Measurements from ENCODE around the gene ZNF213. TPM values are rescaled to one million over a fixed set of nuclear protein-coding genes. Genes with fewer than 3 reads are reported as not detected.

The ZNF213 gene
- 19.7 and 20.7 TPM in 2 replicates for total RNA-seq (2022)
- percentile 47 among the genes with signal in this experiment for Bru-seq, nascent RNA
- percentile 59 among the genes with signal in this experiment for BruChase-seq, experiment 1, labeled RNA remaining after a 6-hour chase
- percentile 50 among the genes with signal in this experiment for BruChase-seq, experiment 2, labeled RNA remaining after a 2-hour chase
- long read RNA-seq, transcript ZNF213-201 (6 exons, 3,313 nt): major isoform, 18 of 80 reads
- long read RNA-seq, partial matches to known transcripts: 27 of 80 reads
- long read RNA-seq, other reads (novel, unspliced or antisense): 28 of 80 reads

GRCh38 chr16:3134338-3135125 is at the start of gene ZNF213:
TSS of gene ZNF213 (plus strand) at chr16:3135029. CDS start at chr16:3137281, 2,252 bp downstream.
- ChIA-PET POLR2A (interaction anchor here (0.6 to 3.8 kb wide), 41 partner anchors 9 to 1801 kb away, joined by 3 to 105 read pairs (median 5); partner anchors contain the start of genes HCFC1R1, IL32, NAA60 and THOC6), CTCF (interaction anchor here (0.6 to 9.1 kb wide), 11 partner anchors 10 to 110 kb away, joined by 3 to 75 read pairs (median 4); partner anchors contain the start of gene ZNF205)
- TF ChIP-seq CTCF (IDR thresholded peaks at IDR 0.05; ENCODE audit: unreplicated experiment): no peak
- intact Hi-C loops (cut with micrococcal nuclease): no loop called here
- peak within 1 kb of the TSS; percentile 95 for H3K27ac Mint-ChIP-seq (ENCODE audit: low read depth, unreplicated experiment)
- H3K36me3 Mint-ChIP-seq (ENCODE audit: insufficient read depth, unreplicated experiment): peaks cover 31% of the 10 kb centered on the region
- H3K4me1 Mint-ChIP-seq (ENCODE audit: insufficient read depth, unreplicated experiment): peaks cover 4% of the 10 kb centered on the region
- H3K9me3 Mint-ChIP-seq (ENCODE audit: unreplicated experiment): no peaks in the 10 kb centered on the region
- H3K4me3 Mint-ChIP-seq (ENCODE audit: unreplicated experiment): peak within 1 kb of the TSS; percentile 93
- no peaks in the 10 kb centered on the region for H3K27me3 Mint-ChIP-seq (ENCODE audit: insufficient read depth, unreplicated experiment)
- BruUV-seq (replicated peaks): TSS peak; percentile 74
- DNase-seq (ENCODE audit: unreplicated experiment): peak; percentile 99

DNA sequence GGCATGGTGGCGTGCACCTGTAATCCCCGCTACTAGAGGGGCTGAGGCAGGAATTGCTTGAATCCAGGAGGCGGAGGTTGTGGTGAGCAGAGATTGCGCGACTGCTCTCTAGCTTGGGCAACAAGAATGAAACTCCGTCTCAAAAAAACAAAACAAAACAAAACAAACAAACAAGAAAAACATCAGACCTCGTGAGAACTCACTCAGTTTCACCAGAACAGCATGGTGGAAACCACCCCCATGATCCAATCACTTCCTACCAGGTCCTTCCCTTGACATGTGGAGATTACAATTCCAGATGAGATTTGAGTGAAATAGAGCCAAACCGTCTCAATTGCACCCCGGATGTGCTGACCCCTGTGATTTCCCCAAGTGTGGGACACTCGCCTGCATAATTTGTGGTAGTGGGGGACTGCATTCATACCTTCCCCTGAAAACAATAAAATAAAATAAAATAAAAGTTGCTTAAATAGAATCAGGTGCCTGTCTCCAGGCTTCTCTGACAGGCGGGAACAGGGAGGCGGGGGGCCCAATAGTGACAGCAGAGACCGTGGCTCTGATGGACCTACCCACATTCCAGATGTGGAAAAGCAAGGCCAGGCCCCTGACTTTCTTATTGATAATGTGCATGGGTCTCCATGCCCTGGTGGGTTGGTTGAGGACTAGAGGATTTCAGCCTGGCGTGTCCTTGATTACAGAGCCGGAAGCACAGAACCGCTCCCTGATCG is 48.8 kb upstream of the ZNF213 start:
- Mint-ChIP-seq H3K4me1 (ENCODE audit: insufficient read depth, unreplicated experiment) (no peaks in the 10 kb centered on the region), H3K36me3 (ENCODE audit: insufficient read depth, unreplicated experiment) (no peaks in the 10 kb centered on the region), H3K27ac (ENCODE audit: low read depth, unreplicated experiment) (no peak overlapping the region), H3K27me3 (ENCODE audit: insufficient read depth, unreplicated experiment) (peaks cover 3% of the 10 kb centered on the region), H3K9me3 (ENCODE audit: unreplicated experiment) (no peaks in the 10 kb centered on the region), H3K4me3 (ENCODE audit: unreplicated experiment) (no peak overlapping the region)
- intact Hi-C loops (cut with micrococcal nuclease): no loop called here
- no peak for TF ChIP-seq CTCF (IDR thresholded peaks at IDR 0.05; ENCODE audit: unreplicated experiment)
- DNase-seq (ENCODE audit: unreplicated experiment): no peak
- POLR2A ChIA-PET: no interaction called here
- CTCF ChIA-PET: no interaction called here
- BruUV-seq (replicated peaks): no TSS peak

DNA sequence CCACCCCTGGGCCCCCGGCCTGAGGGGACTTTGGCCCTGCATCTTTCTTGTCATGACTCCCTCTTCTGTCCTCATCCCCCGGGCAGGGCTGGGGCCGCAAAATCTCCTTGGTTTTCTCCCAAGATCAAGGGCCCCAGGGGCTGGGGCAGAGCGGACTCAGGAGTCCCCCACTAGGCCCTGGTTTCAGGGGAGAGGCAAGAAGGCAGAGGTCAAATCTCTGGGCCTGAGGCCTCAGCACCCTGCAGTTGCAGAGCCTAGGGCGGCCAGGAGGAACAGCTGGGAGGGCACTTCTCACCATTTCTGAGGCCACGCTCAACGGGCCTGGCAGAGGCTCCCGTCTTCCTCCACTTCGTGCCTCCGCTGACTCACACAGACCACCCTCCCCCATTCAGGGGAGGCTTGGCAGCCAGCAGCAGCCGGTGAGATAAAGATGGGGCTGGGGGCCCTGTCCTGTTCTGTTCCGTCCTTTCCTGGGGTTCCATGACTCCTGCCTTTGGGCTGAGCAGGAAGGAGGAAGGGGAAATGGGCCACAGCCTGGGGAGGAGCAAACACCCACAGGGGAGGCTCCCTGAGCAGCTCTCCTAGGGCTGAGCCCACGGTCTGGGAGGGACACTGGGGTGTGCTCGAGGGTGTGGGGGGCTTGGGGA is 48.1 kb upstream of the ZNF213 start:
- POLR2A ChIA-PET: interaction anchor here (1.5 kb wide), 1 partner anchor 13 kb away, joined by 4 read pairs; the partner anchor contains the start of gene ZSCAN10
- H3K36me3 Mint-ChIP-seq (ENCODE audit: insufficient read depth, unreplicated experiment): no peaks in the 10 kb centered on the region
- intact Hi-C loops (cut with micrococcal nuclease): no loop called here
- TF ChIP-seq CTCF (IDR thresholded peaks at IDR 0.05; ENCODE audit: unreplicated experiment): no peak
- CTCF ChIA-PET: no interaction called here
- no peak overlapping the region for H3K27ac Mint-ChIP-seq (ENCODE audit: low read depth, unreplicated experiment)
- H3K9me3 Mint-ChIP-seq (ENCODE audit: unreplicated experiment): no peaks in the 10 kb centered on the region
- no peaks in the 10 kb centered on the region for H3K4me1 Mint-ChIP-seq (ENCODE audit: insufficient read depth, unreplicated experiment)
- H3K27me3 Mint-ChIP-seq (ENCODE audit: insufficient read depth, unreplicated experiment): no peaks in the 10 kb centered on the region
- H3K4me3 Mint-ChIP-seq (ENCODE audit: unreplicated experiment): no peak overlapping the region
- no peak for DNase-seq (ENCODE audit: unreplicated experiment)
- BruUV-seq (replicated peaks): no TSS peak
